ENCODE measurements around the gene LY6G6C.

Gene LY6G6C

DNA sequence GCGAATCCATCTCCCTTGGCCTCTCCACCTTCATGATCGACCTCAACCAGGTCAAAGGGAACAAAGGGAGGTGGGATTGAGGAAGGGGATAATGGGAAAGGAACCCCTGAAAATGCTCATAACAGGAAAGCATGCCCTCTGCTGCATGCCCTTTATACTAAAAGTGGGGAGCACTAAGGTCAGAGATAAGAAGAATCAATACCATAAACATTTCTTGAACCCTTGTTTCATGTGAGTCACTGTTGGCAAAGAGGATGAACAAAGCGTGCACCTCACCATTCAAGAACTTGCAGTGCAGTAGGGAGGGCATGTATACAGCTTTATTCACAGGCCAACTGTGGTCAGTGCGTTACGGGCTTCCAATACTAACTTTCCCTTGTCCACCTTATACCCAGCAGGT, 39.2 kb upstream of the LY6G6C start:
- H2BK12ac ChIP-seq (ENCODE audit: low read length): no peak overlapping the region
- no CpG with 5 or more reads among the region's 5 CpGs for whole genome bisulfite sequencing (ENCODE audit: extremely low coverage, insufficient coverage, insufficient read length)
- H4K8ac ChIP-seq (ENCODE audit: low read depth, low read length): no peak overlapping the region

DNA sequence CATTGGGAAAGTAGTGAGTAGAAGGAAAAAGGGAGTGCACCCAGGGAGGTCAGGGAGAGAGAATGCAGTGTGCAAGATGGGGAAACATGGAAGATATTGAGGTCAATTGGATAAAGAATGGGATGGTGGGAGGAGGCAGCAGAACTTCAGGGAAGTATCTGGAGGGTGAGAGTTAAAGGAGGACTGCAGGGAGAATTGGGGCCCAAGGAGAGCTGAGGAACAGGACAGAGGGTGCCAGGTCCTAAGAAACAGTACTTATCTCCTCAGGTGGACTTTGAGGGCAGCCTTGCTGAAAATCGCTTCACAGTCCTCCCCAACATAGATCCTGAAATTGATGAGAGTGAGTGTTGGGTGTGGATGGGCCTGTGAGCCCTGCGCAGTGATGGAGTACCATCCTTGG, 36.7 kb upstream of the LY6G6C start:
- H4K8ac ChIP-seq (ENCODE audit: low read depth, low read length): no peak overlapping the region
- no peak overlapping the region for H4K91ac ChIP-seq (ENCODE audit: low read depth, low read length)
- H2BK5ac ChIP-seq (ENCODE audit: low read depth, low read length, poor library complexity): no peak overlapping the region
- peaks cover 2 to 5% of the 10 kb centered on the region in 2 experiments for H3K4me1 ChIP-seq (ENCODE audit: control insufficient read depth in 1 of 2, insufficient read depth in 2 of 2, low read length in 2 of 2)
- H2BK120ac ChIP-seq (ENCODE audit: insufficient read depth, low read length, poor library complexity): no peak overlapping the region
- no peak overlapping the region for H3K23ac ChIP-seq (ENCODE audit: low read length)
- no peak overlapping the region for H3K14ac ChIP-seq (ENCODE audit: low read length)
- H3K4ac ChIP-seq (ENCODE audit: low read depth, low read length): no peak overlapping the region
- peaks cover 0 to 3% of the 10 kb centered on the region in 2 experiments for H3K36me3 ChIP-seq (ENCODE audit: control insufficient read depth in 1 of 2, insufficient read depth in 2 of 2, low read length in 2 of 2)
- no peaks in the 10 kb centered on the region for H3K27me3 ChIP-seq (ENCODE audit: insufficient read depth, low read length)
- no peak overlapping the region for H3K9ac ChIP-seq (ENCODE audit: low read length)
- H3K79me1 ChIP-seq (ENCODE audit: low read length): peaks cover 2% of the 10 kb centered on the region
- H3K4me3 ChIP-seq (ENCODE audit: low read depth, low read length): no peak overlapping the region
- no peak overlapping the region for H2BK12ac ChIP-seq (ENCODE audit: low read length)
- H3K18ac ChIP-seq (ENCODE audit: low read length): no peak overlapping the region
- no peaks in the 10 kb centered on the region for H3K79me2 ChIP-seq (ENCODE audit: control insufficient read depth, insufficient read depth, low read length, poor library complexity)
- peaks cover 2% of the 10 kb centered on the region for H3K9me3 ChIP-seq (ENCODE audit: insufficient read depth, low read depth, low read length)
- H3K4me2 ChIP-seq (ENCODE audit: low read length): no peak overlapping the region
- H3K27ac ChIP-seq (ENCODE audit: low read depth, low read length): no peak overlapping the region
- no peak overlapping the region for H4K12ac ChIP-seq (ENCODE audit: low read depth, low read length)
- H2AFZ ChIP-seq (ENCODE audit: insufficient read depth, low read length, poor library complexity): no peak overlapping the region
- no peak for DNase-seq
- WGBS (ENCODE audit: extremely low coverage, insufficient coverage, insufficient read length): no CpG with 5 or more reads among the region's 2 CpGs
- H2AK5ac ChIP-seq (ENCODE audit: low read length): no peak overlapping the region

More for the DNA sequence above, 39.2 kb upstream of the LY6G6C start:
- Histone ChIP-seq H2AK5ac (ENCODE audit: low read length) (no peak overlapping the region), H3K27ac (ENCODE audit: low read depth, low read length) (no peak overlapping the region), H4K91ac (ENCODE audit: low read depth, low read length) (no peak overlapping the region), H3K27me3 (ENCODE audit: insufficient read depth, low read length) (no peaks in the 10 kb centered on the region), H2BK5ac (ENCODE audit: low read depth, low read length, poor library complexity) (no peak overlapping the region), H2AFZ (ENCODE audit: insufficient read depth, low read length, poor library complexity) (no peak overlapping the region), H3K9ac (ENCODE audit: low read length) (no peak overlapping the region), H3K79me1 (ENCODE audit: low read length) (peaks cover 4% of the 10 kb centered on the region), H3K36me3 (ENCODE audit: control insufficient read depth in 1 of 2, insufficient read depth in 2 of 2, low read length in 2 of 2) (peaks cover 0 to 3% of the 10 kb centered on the region in 2 experiments), H4K12ac (ENCODE audit: low read depth, low read length) (no peak overlapping the region), H2BK120ac (ENCODE audit: insufficient read depth, low read length, poor library complexity) (no peak overlapping the region), H3K4me3 (ENCODE audit: low read depth, low read length) (no peak overlapping the region), H3K23ac (ENCODE audit: low read length) (no peak overlapping the region), H3K14ac (ENCODE audit: low read length) (no peak overlapping the region), H3K18ac (ENCODE audit: low read length) (no peak overlapping the region), H3K4me2 (ENCODE audit: low read length) (no peak overlapping the region), H3K9me3 (ENCODE audit: insufficient read depth, low read depth, low read length) (peaks cover 2% of the 10 kb centered on the region), H3K4ac (ENCODE audit: low read depth, low read length) (no peak overlapping the region), H3K4me1 (ENCODE audit: control insufficient read depth in 1 of 2, insufficient read depth in 2 of 2, low read length in 2 of 2) (peaks cover 7 to 8% of the 10 kb centered on the region in 2 experiments), H3K79me2 (ENCODE audit: control insufficient read depth, insufficient read depth, low read length, poor library complexity) (no peaks in the 10 kb centered on the region)
- DNase-seq: no peak

DNA sequence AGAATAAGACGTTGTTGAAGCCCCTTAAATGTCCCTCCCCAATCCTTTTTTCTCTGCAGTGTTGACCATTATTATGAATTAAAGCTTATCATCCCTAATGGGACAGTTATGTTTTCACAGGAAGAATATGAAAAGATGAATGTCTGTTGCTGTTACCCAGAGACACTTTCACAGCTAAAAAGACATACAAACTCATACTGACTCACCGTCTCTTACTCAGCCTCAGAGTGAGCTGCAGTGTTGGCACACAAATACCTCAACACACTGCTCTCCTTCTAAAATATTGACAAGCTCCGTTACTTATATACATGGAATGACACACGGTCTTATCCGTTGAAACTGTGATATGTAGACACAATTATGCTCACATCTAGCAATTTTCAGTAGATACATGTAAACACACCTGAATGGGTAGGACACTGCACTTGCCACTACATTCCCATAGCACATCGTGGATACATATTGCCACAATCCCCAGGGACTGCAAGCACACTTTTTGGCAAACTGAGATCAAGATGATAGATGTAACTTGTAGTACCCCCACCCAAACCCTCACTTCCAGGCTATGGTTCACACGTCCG, 31.3 kb upstream of the LY6G6C start:
- no peaks in the 10 kb centered on the region for H3K27me3 ChIP-seq (ENCODE audit: insufficient read depth, low read length)
- no peak overlapping the region for H4K12ac ChIP-seq (ENCODE audit: low read depth, low read length)
- WGBS (ENCODE audit: extremely low coverage, insufficient coverage, insufficient read length): no CpG with 5 or more reads among the region's 8 CpGs
- H3K27ac ChIP-seq (ENCODE audit: low read depth, low read length): no peak overlapping the region
- peaks cover 0 to 2% of the 10 kb centered on the region in 2 experiments for H3K4me1 ChIP-seq (ENCODE audit: control insufficient read depth in 1 of 2, insufficient read depth in 2 of 2, low read length in 2 of 2)
- no peak overlapping the region for H3K14ac ChIP-seq (ENCODE audit: low read length)
- H3K4me2 ChIP-seq (ENCODE audit: low read length): no peak overlapping the region
- no peak overlapping the region for H3K18ac ChIP-seq (ENCODE audit: low read length)
- no peak for DNase-seq
- H2AFZ ChIP-seq (ENCODE audit: insufficient read depth, low read length, poor library complexity): no peak overlapping the region
- H3K9me3 ChIP-seq (ENCODE audit: insufficient read depth, low read depth, low read length): no peaks in the 10 kb centered on the region
- H3K36me3 ChIP-seq (ENCODE audit: control insufficient read depth in 1 of 2, insufficient read depth in 2 of 2, low read length in 2 of 2): peaks cover 0 to 2% of the 10 kb centered on the region in 2 experiments
- no peak overlapping the region for H2BK120ac ChIP-seq (ENCODE audit: insufficient read depth, low read length, poor library complexity)
- no peak overlapping the region for H3K4me3 ChIP-seq (ENCODE audit: low read depth, low read length)
- H2BK12ac ChIP-seq (ENCODE audit: low read length): no peak overlapping the region
- no peaks in the 10 kb centered on the region for H3K79me1 ChIP-seq (ENCODE audit: low read length)
- no peak overlapping the region for H4K8ac ChIP-seq (ENCODE audit: low read depth, low read length)
- no peak overlapping the region for H4K91ac ChIP-seq (ENCODE audit: low read depth, low read length)
- no peak overlapping the region for H3K23ac ChIP-seq (ENCODE audit: low read length)
- H2AK5ac ChIP-seq (ENCODE audit: low read length): no peak overlapping the region
- H2BK5ac ChIP-seq (ENCODE audit: low read depth, low read length, poor library complexity): no peak overlapping the region
- no peak overlapping the region for H3K4ac ChIP-seq (ENCODE audit: low read depth, low read length)
- no peaks in the 10 kb centered on the region for H3K79me2 ChIP-seq (ENCODE audit: control insufficient read depth, insufficient read depth, low read length, poor library complexity)
- H3K9ac ChIP-seq (ENCODE audit: low read length): no peak overlapping the region

DNA sequence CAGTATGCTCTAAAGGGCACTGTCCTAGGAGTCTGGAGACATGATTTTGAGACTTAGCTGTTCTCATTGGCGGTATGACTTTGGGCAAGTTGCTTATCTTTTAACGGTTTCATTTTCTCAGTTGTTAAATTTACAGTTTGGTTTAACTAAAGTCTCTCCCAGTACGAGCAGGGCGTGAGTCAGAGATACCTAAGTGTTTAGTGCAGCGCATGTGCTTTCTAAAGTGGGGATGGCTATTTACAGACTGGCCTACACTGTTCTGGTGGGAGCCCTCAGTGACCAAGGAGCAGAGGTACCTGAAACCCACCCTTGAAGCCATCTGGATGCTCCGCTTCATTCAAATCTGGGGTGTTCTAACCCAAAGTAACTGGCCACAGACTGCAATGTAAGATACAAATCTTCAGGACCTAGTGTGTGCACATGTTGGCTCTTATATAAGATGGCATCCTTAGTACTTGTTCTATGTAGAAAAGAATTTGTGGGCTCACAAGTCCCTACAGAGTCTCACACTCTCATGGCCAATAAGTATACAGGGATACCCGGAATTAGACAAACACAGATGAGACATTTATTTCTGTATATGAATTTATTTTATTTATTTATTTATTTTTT, 29.0 kb upstream of the LY6G6C start:
- Histone ChIP-seq H2BK120ac (ENCODE audit: insufficient read depth, low read length, poor library complexity) (no peak overlapping the region), H4K91ac (ENCODE audit: low read depth, low read length) (no peak overlapping the region), H3K18ac (ENCODE audit: low read length) (no peak overlapping the region), H4K8ac (ENCODE audit: low read depth, low read length) (no peak overlapping the region), H2AK5ac (ENCODE audit: low read length) (no peak overlapping the region), H3K79me2 (ENCODE audit: control insufficient read depth, insufficient read depth, low read length, poor library complexity) (no peaks in the 10 kb centered on the region), H3K4ac (ENCODE audit: low read depth, low read length) (no peak overlapping the region), H3K23ac (ENCODE audit: low read length) (no peak overlapping the region), H3K79me1 (ENCODE audit: low read length) (no peaks in the 10 kb centered on the region), H2BK12ac (ENCODE audit: low read length) (no peak overlapping the region), H4K12ac (ENCODE audit: low read depth, low read length) (no peak overlapping the region), H3K9me3 (ENCODE audit: insufficient read depth, low read depth, low read length) (no peaks in the 10 kb centered on the region), H3K27me3 (ENCODE audit: insufficient read depth, low read length) (no peaks in the 10 kb centered on the region), H2BK5ac (ENCODE audit: low read depth, low read length, poor library complexity) (no peak overlapping the region), H3K36me3 (ENCODE audit: control insufficient read depth in 1 of 2, insufficient read depth in 2 of 2, low read length in 2 of 2) (peaks cover 0 to 2% of the 10 kb centered on the region in 2 experiments), H3K4me3 (ENCODE audit: low read depth, low read length) (no peak overlapping the region), H3K14ac (ENCODE audit: low read length) (no peak overlapping the region), H2AFZ (ENCODE audit: insufficient read depth, low read length, poor library complexity) (no peak overlapping the region), H3K4me2 (ENCODE audit: low read length) (no peak overlapping the region), H3K27ac (ENCODE audit: low read depth, low read length) (no peak overlapping the region), H3K4me1 (ENCODE audit: control insufficient read depth in 1 of 2, insufficient read depth in 2 of 2, low read length in 2 of 2) (peaks cover 6 to 8% of the 10 kb centered on the region in 2 experiments), H3K9ac (ENCODE audit: low read length) (no peak overlapping the region)
- no CpG with 5 or more reads among the region's 7 CpGs for WGBS (ENCODE audit: extremely low coverage, insufficient coverage, insufficient read length)
- no peak for DNase-seq

Data from trophoblast cell (in vitro differentiated cells and primary cell).